ENCODE measurements around the gene ACTL6A.
A peak's percentile ranks its signal among the peaks of the same experiment; 100 is the strongest.
"Not testable (repeated sequence)": the region's sequence is repeated elsewhere in the genome, so short reads cannot be mapped to it uniquely, and the experiment has no call there.

Gene ACTL6A

GRCh38 chr3:179562591-179563270 lies at the start of gene ACTL6A:
TSS of gene ACTL6A (plus strand) at chr3:179562926. CDS start at chr3:179563093, 167 bp downstream.
- Mint-ChIP-seq H3K27me3 (ENCODE audit: low read depth) (peaks cover 6% of the 10 kb centered on the region), H3K27ac (peak within 1 kb of the TSS; percentile 98), H3K4me1 (ENCODE audit: low read depth) (peaks cover 31% of the 10 kb centered on the region), H3K9me3 (no peaks in the 10 kb centered on the region), H3K36me3 (ENCODE audit: low read depth) (peaks cover 2% of the 10 kb centered on the region), H3K4me3 (peak within 1 kb of the TSS; percentile 98)
- peak; percentile 98 for DNase-seq (ENCODE audit: low spot score)

- Mint-ChIP-seq H3K36me3 (ENCODE audit: low read depth) (no peaks in the 10 kb centered on the region), H3K27ac (no peak overlapping the region), H3K9me3 (peaks cover 3% of the 10 kb centered on the region), H3K4me1 (ENCODE audit: low read depth) (no peaks in the 10 kb centered on the region), H3K27me3 (ENCODE audit: low read depth) (peaks cover 9% of the 10 kb centered on the region), H3K4me3 (no peak overlapping the region)
- no peak for DNase-seq (ENCODE audit: low spot score)
Measured at GRCh38 chr3:179513862-179514261, 48.9 kb upstream of the ACTL6A start.

- H3K9me3 Mint-ChIP-seq; H3K27me3 Mint-ChIP-seq (ENCODE audit: low read depth); H3K27ac Mint-ChIP-seq; H3K4me3 Mint-ChIP-seq; DNase-seq (ENCODE audit: low spot score); H3K4me1 Mint-ChIP-seq (ENCODE audit: low read depth); H3K36me3 Mint-ChIP-seq (ENCODE audit: low read depth): not testable (repeated sequence)
Measured at GRCh38 chr3:179516461-179517251, 46.1 kb upstream of the ACTL6A start.

GRCh38 chr3:179526482-179526881 lies 36.2 kb upstream of the ACTL6A start:
- Mint-ChIP-seq H3K4me1 (ENCODE audit: low read depth) (no peaks in the 10 kb centered on the region), H3K36me3 (ENCODE audit: low read depth) (no peaks in the 10 kb centered on the region), H3K9me3 (no peaks in the 10 kb centered on the region), H3K27me3 (ENCODE audit: low read depth) (peaks cover 9% of the 10 kb centered on the region), H3K27ac (no peak overlapping the region), H3K4me3 (no peak overlapping the region)
- no peak for DNase-seq (ENCODE audit: low spot score)

GRCh38 chr3:179526989-179527391 lies 35.7 kb upstream of the ACTL6A start:
- H3K36me3 Mint-ChIP-seq (ENCODE audit: low read depth): no peaks in the 10 kb centered on the region
- H3K27ac Mint-ChIP-seq: no peak overlapping the region
- H3K4me3 Mint-ChIP-seq: no peak overlapping the region
- no peaks in the 10 kb centered on the region for H3K9me3 Mint-ChIP-seq
- no peak for DNase-seq (ENCODE audit: low spot score)
- no peaks in the 10 kb centered on the region for H3K4me1 Mint-ChIP-seq (ENCODE audit: low read depth)
- H3K27me3 Mint-ChIP-seq (ENCODE audit: low read depth): peaks cover 9% of the 10 kb centered on the region

- H3K36me3 Mint-ChIP-seq (ENCODE audit: low read depth): no peaks in the 10 kb centered on the region
- H3K4me3 Mint-ChIP-seq: no peak overlapping the region
- no peak overlapping the region for H3K27ac Mint-ChIP-seq
- H3K9me3 Mint-ChIP-seq: no peaks in the 10 kb centered on the region
- peaks cover 9% of the 10 kb centered on the region for H3K27me3 Mint-ChIP-seq (ENCODE audit: low read depth)
- no peaks in the 10 kb centered on the region for H3K4me1 Mint-ChIP-seq (ENCODE audit: low read depth)
- DNase-seq (ENCODE audit: low spot score): no peak
Measured at GRCh38 chr3:179528772-179529171, 34.0 kb upstream of the ACTL6A start.

GRCh38 chr3:179531576-179531975 lies 31.1 kb upstream of the ACTL6A start:
- no peak overlapping the region for H3K4me3 Mint-ChIP-seq
- H3K36me3 Mint-ChIP-seq (ENCODE audit: low read depth): no peaks in the 10 kb centered on the region
- no peaks in the 10 kb centered on the region for H3K4me1 Mint-ChIP-seq (ENCODE audit: low read depth)
- no peak overlapping the region for H3K27ac Mint-ChIP-seq
- no peak for DNase-seq (ENCODE audit: low spot score)
- H3K27me3 Mint-ChIP-seq (ENCODE audit: low read depth): peaks cover 10% of the 10 kb centered on the region
- no peaks in the 10 kb centered on the region for H3K9me3 Mint-ChIP-seq

- no peak for DNase-seq (ENCODE audit: low spot score)
- peaks cover 10% of the 10 kb centered on the region for H3K27me3 Mint-ChIP-seq (ENCODE audit: low read depth)
- no peaks in the 10 kb centered on the region for H3K9me3 Mint-ChIP-seq
- H3K4me1 Mint-ChIP-seq (ENCODE audit: low read depth): no peaks in the 10 kb centered on the region
- no peak overlapping the region for H3K27ac Mint-ChIP-seq
- H3K4me3 Mint-ChIP-seq: no peak overlapping the region
- no peaks in the 10 kb centered on the region for H3K36me3 Mint-ChIP-seq (ENCODE audit: low read depth)
Measured at GRCh38 chr3:179533274-179533673, 29.5 kb upstream of the ACTL6A start.

GRCh38 chr3:179536256-179536655 lies 26.5 kb upstream of the ACTL6A start:
- Mint-ChIP-seq H3K27ac (no peak overlapping the region), H3K4me1 (ENCODE audit: low read depth) (no peaks in the 10 kb centered on the region), H3K4me3 (no peak overlapping the region), H3K36me3 (ENCODE audit: low read depth) (no peaks in the 10 kb centered on the region), H3K9me3 (no peaks in the 10 kb centered on the region), H3K27me3 (ENCODE audit: low read depth) (peaks cover 8% of the 10 kb centered on the region)
- no peak for DNase-seq (ENCODE audit: low spot score)

GRCh38 chr3:179541094-179541493 lies 21.6 kb upstream of the ACTL6A start:
- H3K36me3 Mint-ChIP-seq (ENCODE audit: low read depth): no peaks in the 10 kb centered on the region

GRCh38 chr3:179541596-179541995 lies 21.1 kb upstream of the ACTL6A start:
- Mint-ChIP-seq H3K27ac (no peak overlapping the region), H3K4me1 (ENCODE audit: low read depth) (peaks cover 2% of the 10 kb centered on the region)

More at GRCh38 chr3:179541094-179541493, 21.6 kb upstream of the ACTL6A start:
- Mint-ChIP-seq H3K4me3 (no peak overlapping the region), H3K4me1 (ENCODE audit: low read depth) (peaks cover 2% of the 10 kb centered on the region), H3K9me3 (no peaks in the 10 kb centered on the region), H3K27ac (no peak overlapping the region), H3K27me3 (ENCODE audit: low read depth) (peaks cover 3% of the 10 kb centered on the region)
- no peak for DNase-seq (ENCODE audit: low spot score)

GRCh38 chr3:179542375-179542774 lies 20.4 kb upstream of the ACTL6A start:
- DNase-seq (ENCODE audit: low spot score): no peak
- peaks cover 5% of the 10 kb centered on the region for H3K4me1 Mint-ChIP-seq (ENCODE audit: low read depth)
- no peak overlapping the region for H3K4me3 Mint-ChIP-seq
- H3K9me3 Mint-ChIP-seq: no peaks in the 10 kb centered on the region
- H3K27me3 Mint-ChIP-seq (ENCODE audit: low read depth): peaks cover 3% of the 10 kb centered on the region
- H3K36me3 Mint-ChIP-seq (ENCODE audit: low read depth): no peaks in the 10 kb centered on the region
- no peak overlapping the region for H3K27ac Mint-ChIP-seq

More at GRCh38 chr3:179541596-179541995, 21.1 kb upstream of the ACTL6A start:
- peaks cover 3% of the 10 kb centered on the region for H3K27me3 Mint-ChIP-seq (ENCODE audit: low read depth)
- H3K4me3 Mint-ChIP-seq: no peak overlapping the region
- no peaks in the 10 kb centered on the region for H3K36me3 Mint-ChIP-seq (ENCODE audit: low read depth)
- no peak for DNase-seq (ENCODE audit: low spot score)
- no peaks in the 10 kb centered on the region for H3K9me3 Mint-ChIP-seq

GRCh38 chr3:179544981-179545645 lies 17.6 kb upstream of the ACTL6A start:
- no peak overlapping the region for H3K4me3 Mint-ChIP-seq

GRCh38 chr3:179546814-179547241 lies 15.9 kb upstream of the ACTL6A start:
- peaks cover 12% of the 10 kb centered on the region for H3K4me1 Mint-ChIP-seq (ENCODE audit: low read depth)
- H3K27ac Mint-ChIP-seq: no peak overlapping the region
- no peak for DNase-seq (ENCODE audit: low spot score)
- H3K36me3 Mint-ChIP-seq (ENCODE audit: low read depth): no peaks in the 10 kb centered on the region
- H3K9me3 Mint-ChIP-seq: no peaks in the 10 kb centered on the region
- H3K4me3 Mint-ChIP-seq: no peak overlapping the region
- no peaks in the 10 kb centered on the region for H3K27me3 Mint-ChIP-seq (ENCODE audit: low read depth)

More at GRCh38 chr3:179544981-179545645, 17.6 kb upstream of the ACTL6A start:
- no peak for DNase-seq (ENCODE audit: low spot score)
- Mint-ChIP-seq H3K4me1 (ENCODE audit: low read depth) (peaks cover 12% of the 10 kb centered on the region), H3K36me3 (ENCODE audit: low read depth) (no peaks in the 10 kb centered on the region), H3K9me3 (no peaks in the 10 kb centered on the region), H3K27ac (no peak overlapping the region), H3K27me3 (ENCODE audit: low read depth) (no peaks in the 10 kb centered on the region)
